HepG2 (cell line): ENCODE results near the gene KLRK1.
"Not testable (repeated sequence)": the region's sequence is repeated elsewhere in the genome, so short reads cannot be mapped to it uniquely, and the experiment has no call there.

Experiments
- ATF1 ChIP-seq: IDR thresholded peaks from 2 replicates; pipeline ENCODE4 v1.6.1; 2016; ENCODE audit warnings: mild to moderate bottlenecking, control low read depth
- RFX5 ChIP-seq: IDR thresholded peaks from 2 replicates; pipeline ENCODE4 v1.6.1; 2011; ENCODE audit warnings: low read depth, low read length, improper control_type of control experiment
- ZFP36L1 ChIP-seq: sonication (generic); formaldehyde crosslinking; IDR thresholded peaks from 2 replicates; pipeline ENCODE4 v1.8.0; 2022; ENCODE audit warnings: mild to moderate bottlenecking, missing genetic modification reagents, moderate library complexity

- not testable (repeated sequence) for TF ChIP-seq RFX5; ZFP36L1; ATF1 (CRISPR knock-in tag)
Measured at GRCh38 chr12:10425938-10426337, 36.1 kb upstream of the KLRK1 start.
